NCI-H748 treated with DMSO at 0.1 percent for 48 hours (cell line): ENCODE measurements around the gene CLTRN.
"Not testable (repeated sequence)": the region's sequence is repeated elsewhere in the genome, so short reads cannot be mapped to it uniquely, and the experiment has no call there.

ENCODE experiments used
- DNase-seq: peaks from one replicate; lab custom pipeline; 2025; lab: John Stamatoyannopoulos, UW

The CLTRN gene

GRCh38 chrX:15664487-15665444 is at the start of gene CLTRN:
Gene CLTRN, minus strand, starts transcription at chrX:15664805. Its CDS starts 30 bp downstream, at chrX:15664775.
- no peak for DNase-seq

- not testable (repeated sequence) for DNase-seq
These were observed 39.7 kb upstream of the CLTRN start for GRCh38 chrX:15704273-15704672.

DNA sequence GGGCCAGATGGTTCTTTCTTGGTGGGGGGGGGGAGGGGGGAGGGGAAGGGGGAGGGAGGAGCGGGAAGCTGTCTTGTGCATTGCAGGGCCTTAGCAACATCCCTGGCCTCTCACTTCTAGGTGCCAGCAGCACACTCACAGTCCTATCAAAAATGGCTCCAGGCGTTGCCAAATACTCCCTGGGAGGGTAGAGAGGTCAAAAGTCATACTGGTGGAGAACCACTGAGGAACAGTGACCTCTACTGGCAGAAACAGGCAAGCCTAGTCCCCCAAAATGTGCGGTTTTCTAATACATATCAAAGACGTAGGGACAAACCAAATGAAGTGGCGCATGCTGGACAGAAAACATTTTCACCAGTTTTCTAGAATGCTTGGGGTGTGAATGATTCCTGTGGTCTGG is 39.2 kb upstream of the CLTRN start:
- DNase-seq: not testable (repeated sequence)

DNA sequence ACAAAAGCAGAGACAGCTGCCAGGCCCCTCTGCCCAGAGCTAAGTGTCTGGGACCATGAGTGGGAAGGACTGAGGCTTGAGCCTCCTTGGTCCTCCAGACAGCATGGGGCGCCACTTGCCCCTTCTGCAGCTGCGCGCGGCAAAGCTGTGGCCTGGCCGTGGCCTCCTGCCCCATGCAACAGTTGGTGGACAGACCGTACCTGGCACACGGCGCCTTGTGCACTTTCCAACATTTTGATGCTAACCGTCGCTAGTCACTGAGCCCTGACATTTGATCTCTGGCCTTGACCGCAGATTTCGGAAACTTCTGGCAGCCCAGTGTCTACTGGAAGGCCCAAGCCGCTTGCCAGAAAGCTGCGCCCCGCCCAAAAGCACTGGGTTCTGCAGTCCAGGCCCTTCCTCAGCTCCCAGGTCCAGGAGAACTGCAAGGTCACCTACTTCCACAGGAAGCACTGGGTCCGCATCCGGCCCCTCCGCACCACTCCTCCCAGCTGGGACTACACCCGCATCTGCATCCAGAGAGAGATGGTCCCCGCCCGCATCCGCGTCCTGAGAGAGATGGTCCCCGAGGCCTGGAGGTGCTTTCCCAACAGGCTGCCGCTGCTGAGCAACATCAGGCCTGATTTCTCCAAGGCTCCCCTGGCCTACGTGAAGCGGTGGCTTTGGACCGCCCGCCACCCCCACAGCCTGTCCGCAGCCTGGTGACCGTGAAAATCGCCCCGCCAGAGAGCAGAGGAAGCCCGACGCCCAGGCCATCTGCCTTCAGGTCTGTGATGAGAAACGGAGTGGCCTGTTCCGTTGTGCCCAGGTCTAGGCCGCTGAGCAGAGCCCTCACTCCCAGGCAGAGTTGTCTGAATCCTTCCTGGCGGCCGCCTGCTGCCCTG is 38.1 kb upstream of the CLTRN start:
- DNase-seq: no peak

DNA sequence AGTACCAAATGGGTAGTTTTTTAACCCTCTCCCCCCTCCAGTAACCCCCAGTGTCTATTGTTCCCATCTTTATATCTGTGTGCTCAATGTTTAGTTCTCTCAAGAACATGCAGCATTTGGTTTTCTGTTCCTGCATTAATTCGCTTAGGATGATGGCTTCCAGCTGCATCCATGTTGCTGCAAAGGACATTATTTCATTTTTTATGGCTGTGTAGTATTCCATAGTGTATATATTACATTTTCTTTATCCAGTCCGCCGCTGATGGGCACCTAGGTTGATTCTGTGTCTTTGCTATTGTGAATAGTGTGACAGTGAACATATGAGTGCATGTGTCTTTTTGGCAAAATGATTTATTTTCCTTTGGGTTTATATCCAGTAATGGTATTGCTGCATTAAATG is 31.9 kb upstream of the CLTRN start:
- DNase-seq: no peak

DNA sequence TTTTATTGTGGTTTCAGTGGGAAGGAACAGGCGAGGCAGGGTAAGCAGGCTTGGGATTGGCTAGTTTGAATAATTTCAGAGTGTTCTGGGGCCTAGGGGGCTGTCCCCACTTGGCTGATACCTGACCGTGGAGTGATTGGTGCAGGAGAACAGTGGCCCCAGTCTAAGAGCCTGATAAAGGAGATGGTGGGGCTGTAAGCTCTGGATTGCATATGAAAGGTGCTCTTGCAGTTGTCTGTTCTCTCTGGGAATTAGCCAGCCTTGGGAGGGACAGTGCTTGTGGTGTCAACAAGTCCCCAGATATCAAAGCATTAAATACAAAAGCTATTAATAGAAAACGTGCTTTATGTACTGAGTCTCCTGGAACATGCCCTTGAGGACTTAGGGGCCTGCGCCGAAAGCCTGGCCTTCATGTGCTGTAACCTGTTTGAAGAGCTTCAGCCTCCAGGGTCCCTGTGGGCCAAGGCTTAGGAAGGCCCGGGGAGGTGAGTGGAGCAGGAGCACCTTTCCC is 30.4 kb upstream of the CLTRN start:
- no peak for DNase-seq

GRCh38 chrX:15686818-15687685 is 22.4 kb upstream of the CLTRN start:
- peak; percentile 9 for DNase-seq

- DNase-seq: no peak
These were observed 18.6 kb upstream of the CLTRN start for GRCh38 chrX:15683193-15683592.

DNA sequence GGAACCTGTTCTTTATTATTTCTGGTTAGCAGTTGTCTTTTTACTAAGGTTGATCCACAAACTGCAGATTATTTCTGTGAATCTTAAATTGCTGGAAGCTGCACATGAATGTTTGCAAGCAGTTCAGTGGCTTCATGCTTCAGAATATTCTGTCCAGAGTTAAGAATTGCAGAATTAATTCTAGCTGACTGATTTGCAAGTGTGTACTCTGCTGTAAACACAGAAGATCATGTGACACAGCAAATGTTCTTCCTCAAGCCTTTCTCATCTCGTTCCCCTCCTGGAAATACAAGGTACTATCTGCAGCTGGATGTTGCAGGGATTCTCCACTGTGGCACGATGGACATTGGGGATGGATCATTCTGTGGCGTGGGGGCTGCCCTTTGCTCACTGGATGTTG is 16.8 kb upstream of the CLTRN start:
- DNase-seq: no peak

GRCh38 chrX:15680401-15680800 is 15.8 kb upstream of the CLTRN start:
- DNase-seq: no peak

DNA sequence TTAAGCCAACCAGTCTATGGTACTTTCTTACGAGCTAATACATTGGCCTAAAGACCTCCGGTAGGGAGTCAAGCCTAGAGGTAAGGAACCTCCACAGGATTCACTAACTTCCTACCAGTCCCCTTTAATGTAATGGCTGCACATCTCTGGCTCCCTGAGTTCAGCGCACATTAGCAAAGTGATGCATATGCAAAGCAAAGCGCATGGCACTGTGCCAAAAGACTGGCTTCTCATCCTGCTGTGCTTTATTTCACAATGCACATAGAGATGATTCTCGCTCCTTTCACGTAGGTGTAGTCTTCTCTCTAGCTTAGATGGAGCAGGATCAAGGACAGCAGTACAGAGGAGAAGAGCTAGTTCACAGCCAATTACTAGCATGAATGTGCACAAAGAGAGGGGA is 14.6 kb upstream of the CLTRN start:
- DNase-seq: no peak

- DNase-seq: no peak
These were observed 13.7 kb upstream of the CLTRN start for GRCh38 chrX:15678339-15678738.

GRCh38 chrX:15676886-15677285 is 12.3 kb upstream of the CLTRN start:
- no peak for DNase-seq

- DNase-seq: peak; percentile 81
These were observed 10.9 kb upstream of the CLTRN start for GRCh38 chrX:15675490-15675921.

DNA sequence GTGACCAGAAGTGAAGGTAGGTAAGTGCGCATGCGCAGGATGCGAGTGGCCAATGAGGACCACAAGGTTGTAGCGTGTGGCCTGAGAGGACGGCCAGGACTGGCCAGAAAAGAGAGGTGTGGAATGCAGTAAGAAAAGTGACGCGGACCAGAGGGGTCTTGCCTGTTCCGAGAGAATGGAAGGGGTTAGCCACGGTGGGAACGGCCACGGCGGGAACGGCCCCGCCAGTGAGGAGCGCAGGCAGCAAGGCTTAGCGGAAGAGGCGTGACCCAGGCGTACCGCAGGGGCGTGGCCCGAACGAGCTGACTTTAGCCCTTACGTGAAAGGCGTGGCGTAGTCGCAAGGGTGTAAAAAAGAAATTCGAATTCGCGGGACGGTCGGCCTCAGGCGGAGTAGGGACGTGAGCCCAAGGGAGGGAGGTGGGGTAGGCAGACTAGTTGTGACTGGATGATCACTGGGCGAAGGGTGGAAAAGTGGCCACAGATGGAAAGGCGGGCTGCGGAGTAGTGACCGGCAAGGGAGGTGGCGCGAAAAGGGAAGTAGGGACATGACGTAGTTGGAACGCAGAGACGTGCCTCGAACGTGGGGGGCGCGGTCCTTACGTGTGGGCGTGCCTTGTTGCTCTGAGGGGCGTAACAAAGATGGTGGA is 10.4 kb upstream of the CLTRN start:
- peak; percentile 85 for DNase-seq

DNA sequence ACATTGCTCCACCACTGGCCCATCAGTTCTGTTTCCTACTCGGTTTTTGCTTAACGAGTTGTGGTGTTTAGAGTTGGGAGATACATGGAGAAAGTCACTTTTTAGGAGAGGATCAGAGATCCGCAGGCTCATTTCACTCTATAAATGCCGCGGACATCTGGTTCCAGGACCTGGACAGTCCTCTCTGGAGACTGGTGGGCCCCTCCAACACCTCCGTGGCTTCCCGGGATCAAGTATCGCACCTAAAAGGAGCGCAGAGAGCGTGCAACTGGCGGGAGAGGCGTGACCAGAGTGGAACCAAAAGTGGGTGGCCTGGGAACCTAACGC is 9.9 kb upstream of the CLTRN start:
- DNase-seq: no peak

GRCh38 chrX:15673970-15674369 is 9.4 kb upstream of the CLTRN start:
- no peak for DNase-seq

- no peak for DNase-seq
These were observed 8.3 kb upstream of the CLTRN start for GRCh38 chrX:15672881-15673280.

DNA sequence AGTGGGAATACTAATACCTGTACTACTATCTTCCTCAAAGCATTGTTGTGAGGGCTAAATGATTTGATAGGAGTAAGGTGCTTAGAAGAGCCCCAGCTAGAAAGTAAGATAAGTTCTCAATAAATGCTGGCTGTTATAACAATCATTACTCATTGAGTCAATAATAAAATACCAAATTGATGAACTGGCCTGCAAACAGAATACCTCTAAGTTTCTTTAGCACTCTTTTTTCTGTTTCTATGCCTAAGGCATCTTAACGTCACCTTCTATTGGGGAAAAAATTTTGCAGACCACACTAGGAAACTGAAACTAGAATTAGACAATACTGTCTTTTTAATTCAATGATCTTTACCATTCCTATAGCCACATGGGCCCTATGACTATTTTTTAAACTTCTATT is 1.2 kb downstream of the CLTRN start:
- DNase-seq: no peak

DNA sequence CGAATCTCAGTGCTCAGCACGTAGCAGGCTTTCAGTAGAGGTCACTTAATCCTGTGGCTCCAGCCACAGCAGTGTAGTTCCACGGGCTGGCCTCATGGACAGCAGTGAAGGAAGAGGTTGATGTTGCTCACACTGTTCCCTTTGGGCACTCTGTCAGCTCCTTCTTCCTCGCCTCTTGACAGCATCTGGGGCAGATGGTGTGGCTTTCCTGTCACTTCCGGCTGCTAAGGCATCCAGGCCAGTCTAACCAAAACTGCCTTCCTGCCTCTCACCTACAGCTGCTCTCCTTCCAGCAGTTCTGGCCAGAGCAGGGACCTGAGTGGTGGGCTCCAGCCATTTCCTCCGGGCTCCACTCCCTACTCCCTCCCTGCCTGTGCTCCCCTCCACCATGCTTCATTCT is 9.8 kb downstream of the CLTRN start:
- not testable (repeated sequence) for DNase-seq

GRCh38 chrX:15653961-15654360 is 10.6 kb downstream of the CLTRN start:
- DNase-seq: no peak
